BJ (cell line): Measurements from ENCODE around the gene ATXN1. TPM values are rescaled to one million over a fixed set of nuclear protein-coding genes. Genes with fewer than 3 reads are reported as not detected.

Experiments
- CTCF ChIA-PET: fragments of 350-600 bp; formaldehyde crosslinking; extraction: SDS; loops from one replicate; lab custom pipeline; 2021; ENCODE audit warnings: antibody characterized with exemption, inconsistent platforms; lab: Yijun Ruan, JAX
- POLR2A ChIA-PET: fragments of 300-600 bp; sonication (Branson Sonifier 250); formaldehyde crosslinking; extraction: SDS; loops from one replicate; lab custom pipeline; 2021; ENCODE audit warnings: antibody characterized with exemption; lab: Charles Lee
- DNase-seq: peaks from one replicate; pipeline ENCODE4 v3.0.0-alpha.2; 2011; ENCODE audit warnings: low read depth
- H3K27me3 ChIP-seq: 2 replicates; pipeline ENCODE4 v1.6.0; 2011; ENCODE audit warnings: low read length; ENCODE audit not compliant: control insufficient read depth, insufficient read depth
- H3K36me3 ChIP-seq: 2 replicates; pipeline ENCODE4 v1.5.1; 2011; ENCODE audit warnings: low read length; ENCODE audit not compliant: control insufficient read depth, insufficient read depth
- H3K4me3 ChIP-seq: 2 replicates; pipeline ENCODE4 v1.5.1; 2011; ENCODE audit warnings: low read depth, mild to moderate bottlenecking, control low read depth, low read length
- CTCF ChIP-seq: IDR thresholded peaks from 2 replicates; pipeline ENCODE4 v1.5.1; 2011; ENCODE audit warnings: low read depth, mild to moderate bottlenecking, control low read depth, inconsistent platforms, low read length, moderate library complexity; ENCODE audit not compliant: insufficient read depth
- polyA plus RNA-seq: library from polyadenylated mRNA; depleted of rRNA; stranded (reverse); fragments of >200 nt; gene quantifications from 2 replicates; pipeline ENCODE4 v1.2.3, GENCODE V29; 2011

The ATXN1 gene
- polyA plus RNA-seq, 1 experiment = 60.2 TPM

GRCh38 chr6:16299861-16300260 lies 461.4 kb downstream of the ATXN1 start:
- ChIA-PET CTCF (interaction anchor here (1.5 to 7.4 kb wide), 2 partner anchors 14 to 17 kb away, joined by 5 to 35 read pairs; no protein-coding TSS in a partner anchor), POLR2A (no interaction called here)
- no peak for DNase-seq
- H3K36me3 ChIP-seq = peaks cover 3% of the 10 kb centered on the region
- H3K27me3 ChIP-seq = no peaks in the 10 kb centered on the region
- no peak for TF ChIP-seq CTCF
- no peak overlapping the region for H3K4me3 ChIP-seq

- no peak for TF ChIP-seq CTCF
- POLR2A ChIA-PET = no interaction called here
- no peak for DNase-seq
- Histone ChIP-seq H3K4me3 (no peak overlapping the region), H3K36me3 (peaks cover 1% of the 10 kb centered on the region), H3K27me3 (no peaks in the 10 kb centered on the region)
- CTCF ChIA-PET = interaction anchor here (0.6 to 7.4 kb wide), 2 partner anchors 10 to 190 kb away, joined by 3 to 35 read pairs; no protein-coding TSS in a partner anchor
Measured at GRCh38 chr6:16296061-16296670, 465.1 kb downstream of the ATXN1 start.

- H3K27me3 ChIP-seq = no peaks in the 10 kb centered on the region
- H3K36me3 ChIP-seq = peaks cover 1% of the 10 kb centered on the region
- no peak for DNase-seq
- H3K4me3 ChIP-seq = no peak overlapping the region
- no peak for TF ChIP-seq CTCF
- CTCF ChIA-PET = interaction anchor here (0.6 to 7.4 kb wide), 2 partner anchors 9 to 189 kb away, joined by 3 to 35 read pairs; no protein-coding TSS in a partner anchor
- POLR2A ChIA-PET = no interaction called here
Measured at GRCh38 chr6:16295471-16295870, 465.8 kb downstream of the ATXN1 start.

DNA sequence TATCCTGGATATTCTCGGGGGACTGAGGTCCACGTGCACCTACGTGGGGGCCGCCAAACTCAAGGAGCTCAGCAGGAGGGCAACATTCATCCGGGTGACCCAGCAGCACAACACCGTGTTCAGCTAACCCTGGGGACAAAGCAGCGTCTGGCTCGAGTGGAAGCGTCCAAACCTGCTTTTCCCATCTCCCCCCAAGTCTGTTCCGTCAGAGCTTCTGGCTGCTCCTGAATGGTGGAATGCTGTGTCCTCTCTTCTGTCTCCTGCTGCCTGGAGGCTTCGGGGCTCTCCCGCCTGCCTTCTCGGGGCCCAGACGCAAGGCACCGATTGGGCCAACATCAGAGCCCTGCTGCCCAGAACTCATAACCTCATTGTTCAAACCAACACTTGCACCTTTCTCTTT lies 466.2 kb downstream of the ATXN1 start:
- no peak for DNase-seq
- POLR2A ChIA-PET = no interaction called here
- Histone ChIP-seq H3K27me3 (no peaks in the 10 kb centered on the region), H3K36me3 (peaks cover 1% of the 10 kb centered on the region), H3K4me3 (no peak overlapping the region)
- TF ChIP-seq CTCF = no peak
- CTCF ChIA-PET = interaction anchor here (0.8 to 7.4 kb wide), 3 partner anchors 9 to 23 kb away, joined by 3 to 35 read pairs (median 4); no protein-coding TSS in a partner anchor

GRCh38 chr6:16294371-16294770 lies 466.9 kb downstream of the ATXN1 start:
- Histone ChIP-seq H3K36me3 (peaks cover 1% of the 10 kb centered on the region), H3K4me3 (no peak overlapping the region), H3K27me3 (no peaks in the 10 kb centered on the region)
- DNase-seq = no peak
- ChIA-PET CTCF (interaction anchor here (0.8 to 7.4 kb wide), 3 partner anchors 8 to 23 kb away, joined by 3 to 35 read pairs (median 4); no protein-coding TSS in a partner anchor), POLR2A (no interaction called here)
- no peak for TF ChIP-seq CTCF
